BJ (cell line): Measurements from ENCODE around the gene SUMF1. TPM values are rescaled to one million over a fixed set of nuclear protein-coding genes. Genes with fewer than 3 reads are reported as not detected.

Experiments used
- CTCF ChIA-PET: fragments of 350-600 bp; formaldehyde crosslinking; extraction: SDS; loops from one replicate; lab custom pipeline; 2021; ENCODE audit warnings: antibody characterized with exemption, inconsistent platforms; lab: Yijun Ruan, JAX
- POLR2A ChIA-PET: fragments of 300-600 bp; sonication (Branson Sonifier 250); formaldehyde crosslinking; extraction: SDS; loops from one replicate; lab custom pipeline; 2021; ENCODE audit warnings: antibody characterized with exemption; lab: Charles Lee
- DNase-seq: peaks from one replicate; pipeline ENCODE4 v3.0.0-alpha.2; 2011; ENCODE audit warnings: low read depth
- H3K27me3 ChIP-seq: 2 replicates; pipeline ENCODE4 v1.6.0; 2011; ENCODE audit warnings: low read length; ENCODE audit not compliant: control insufficient read depth, insufficient read depth
- H3K36me3 ChIP-seq: 2 replicates; pipeline ENCODE4 v1.5.1; 2011; ENCODE audit warnings: low read length; ENCODE audit not compliant: control insufficient read depth, insufficient read depth
- H3K4me3 ChIP-seq: 2 replicates; pipeline ENCODE4 v1.5.1; 2011; ENCODE audit warnings: low read depth, mild to moderate bottlenecking, control low read depth, low read length
- CTCF ChIP-seq: IDR thresholded peaks from 2 replicates; pipeline ENCODE4 v1.5.1; 2011; ENCODE audit warnings: low read depth, mild to moderate bottlenecking, control low read depth, inconsistent platforms, low read length, moderate library complexity; ENCODE audit not compliant: insufficient read depth
- polyA plus RNA-seq: library from polyadenylated mRNA; depleted of rRNA; stranded (reverse); fragments of >200 nt; gene quantifications from 2 replicates; pipeline ENCODE4 v1.2.3, GENCODE V29; 2011

Gene SUMF1
- polyA plus RNA-seq, 1 experiment: 57.6 TPM

GRCh38 chr3:4326868-4327267 is 140.2 kb downstream of the SUMF1 start:
- DNase-seq: no peak
- H3K4me3 ChIP-seq: no peak overlapping the region
- no peak for TF ChIP-seq CTCF
- ChIA-PET POLR2A (no interaction called here), CTCF (interaction anchor here (0.6 to 2.1 kb wide), 2 partner anchors 14 to 26 kb away, joined by 3 to 5 read pairs; no protein-coding TSS in a partner anchor)
- no peaks in the 10 kb centered on the region for H3K36me3 ChIP-seq
- H3K27me3 ChIP-seq: no peaks in the 10 kb centered on the region

- DNase-seq: no peak
- TF ChIP-seq CTCF: no peak
- ChIA-PET POLR2A (no interaction called here), CTCF (interaction anchor here (0.6 to 1.0 kb wide), 2 partner anchors 10 to 11 kb away, joined by 3 read pairs; no protein-coding TSS in a partner anchor)
- H3K36me3 ChIP-seq: no peaks in the 10 kb centered on the region
- H3K4me3 ChIP-seq: no peak overlapping the region
- no peaks in the 10 kb centered on the region for H3K27me3 ChIP-seq
Observed at GRCh38 chr3:4323246-4324027, 143.6 kb downstream of the SUMF1 start.

GRCh38 chr3:4322635-4323034 is 144.4 kb downstream of the SUMF1 start:
- ChIA-PET CTCF (interaction anchor here (1.1 kb wide), 1 partner anchor 29 kb away, joined by 3 read pairs; no protein-coding TSS in a partner anchor), POLR2A (no interaction called here)
- DNase-seq: peak; percentile 27
- TF ChIP-seq CTCF: no peak
- Histone ChIP-seq H3K36me3 (no peaks in the 10 kb centered on the region), H3K4me3 (no peak overlapping the region), H3K27me3 (no peaks in the 10 kb centered on the region)

- TF ChIP-seq CTCF: no peak
- DNase-seq: no peak
- H3K4me3 ChIP-seq: no peak overlapping the region
- ChIA-PET POLR2A (no interaction called here), CTCF (interaction anchor here (1.1 to 1.2 kb wide), 2 partner anchors 9 to 29 kb away, joined by 3 read pairs; no protein-coding TSS in a partner anchor)
- no peaks in the 10 kb centered on the region for H3K27me3 ChIP-seq
- no peaks in the 10 kb centered on the region for H3K36me3 ChIP-seq
Observed at GRCh38 chr3:4321732-4322131, 145.3 kb downstream of the SUMF1 start.

- CTCF ChIA-PET: no interaction called here
- no peak for TF ChIP-seq CTCF
- POLR2A ChIA-PET: no interaction called here
- Histone ChIP-seq H3K27me3 (no peaks in the 10 kb centered on the region), H3K4me3 (no peak overlapping the region), H3K36me3 (peaks cover 2% of the 10 kb centered on the region; the same call in 1 of the 2 replicates)
- no peak for DNase-seq
Observed at GRCh38 chr3:4320096-4320911, 146.8 kb downstream of the SUMF1 start.
